GM19351 (cell line): Measurements from ENCODE around the gene METAP1D.

Experiments
- ATAC-seq: cut with Tn5 transposase; IDR thresholded peaks from one replicate; pipeline ENCODE4 v1.9.1; 2021; ENCODE audit warnings: mild to moderate bottlenecking, moderate library complexity; ENCODE audit not compliant: unreplicated experiment

The METAP1D gene

GRCh38 chr2:172090044-172090961 is 90.5 kb downstream of the METAP1D start:
- ATAC-seq, result no peak

DNA sequence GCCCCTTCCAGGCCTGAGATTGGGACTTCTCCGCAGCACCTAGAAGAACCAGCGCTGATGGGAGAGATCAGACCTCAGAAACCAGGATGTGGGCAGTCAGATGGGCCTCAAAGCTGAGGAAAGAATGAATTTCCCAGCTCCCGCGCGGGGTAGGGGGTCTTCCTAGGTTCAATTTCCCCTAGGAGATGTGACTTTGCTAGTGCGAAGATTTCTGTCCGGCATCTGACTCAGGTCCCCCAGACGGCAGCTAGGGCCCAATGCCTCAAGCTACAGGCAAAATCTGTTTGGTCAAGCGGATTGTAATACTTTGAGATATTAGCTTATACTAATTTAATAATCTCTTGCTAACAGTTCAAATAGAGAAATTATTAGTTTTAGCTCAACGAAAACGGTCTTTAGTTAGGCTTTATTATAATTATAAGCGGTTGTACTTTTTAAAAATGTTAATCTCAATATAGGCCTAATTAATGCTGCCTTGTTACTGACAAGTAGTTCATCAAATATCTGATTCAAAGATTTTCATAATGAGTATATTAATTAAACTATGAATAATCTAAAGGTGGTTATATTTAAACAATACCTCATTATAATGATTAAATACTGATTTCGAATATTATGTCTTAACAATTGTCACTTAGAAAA is 91.4 kb downstream of the METAP1D start:
- no peak for ATAC-seq

GRCh38 chr2:172091761-172092566 is 92.2 kb downstream of the METAP1D start:
- no peak for ATAC-seq

- no peak for ATAC-seq
These were observed 93.1 kb downstream of the METAP1D start for GRCh38 chr2:172092716-172093415.

DNA sequence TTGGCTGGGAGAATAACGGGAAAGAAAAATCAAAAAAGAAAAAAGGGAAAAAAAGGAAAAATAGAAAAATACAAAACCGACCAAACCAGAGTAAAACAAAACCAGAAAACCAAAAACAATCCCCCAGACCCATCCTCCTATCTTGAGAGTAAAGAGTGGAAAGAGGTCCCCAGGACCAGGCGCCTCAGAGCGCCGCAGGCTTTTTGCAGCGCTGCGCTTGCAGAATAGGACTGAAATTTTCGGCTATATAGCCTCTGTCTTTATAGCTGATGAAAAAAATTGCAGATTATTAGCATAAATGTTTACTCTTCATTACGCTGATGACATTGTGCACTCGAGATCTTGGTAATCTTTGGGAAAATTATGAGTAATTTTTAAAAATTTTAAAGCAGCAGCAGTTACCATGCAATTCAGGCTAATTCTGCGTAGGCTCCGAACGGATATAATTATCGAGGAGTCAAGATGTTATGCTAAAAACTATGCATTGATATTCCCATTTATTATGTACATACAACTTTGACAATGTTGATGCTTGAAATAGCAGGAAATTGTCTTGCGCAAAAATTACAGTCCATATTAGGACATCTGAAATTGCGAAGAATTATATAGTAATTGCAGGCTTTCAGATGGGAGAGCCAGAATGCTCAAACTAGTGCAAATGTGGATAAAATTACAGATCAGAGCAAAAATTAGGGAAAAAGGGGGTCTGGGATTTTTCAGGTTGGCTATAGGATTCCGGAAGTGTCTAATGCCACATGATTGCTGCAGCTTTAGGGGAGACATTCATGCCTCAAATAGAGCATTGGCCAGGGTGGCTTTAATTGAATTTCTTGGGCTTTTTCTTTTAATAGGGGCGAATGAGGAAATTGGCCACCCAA is 93.9 kb downstream of the METAP1D start:
- no peak for ATAC-seq

DNA sequence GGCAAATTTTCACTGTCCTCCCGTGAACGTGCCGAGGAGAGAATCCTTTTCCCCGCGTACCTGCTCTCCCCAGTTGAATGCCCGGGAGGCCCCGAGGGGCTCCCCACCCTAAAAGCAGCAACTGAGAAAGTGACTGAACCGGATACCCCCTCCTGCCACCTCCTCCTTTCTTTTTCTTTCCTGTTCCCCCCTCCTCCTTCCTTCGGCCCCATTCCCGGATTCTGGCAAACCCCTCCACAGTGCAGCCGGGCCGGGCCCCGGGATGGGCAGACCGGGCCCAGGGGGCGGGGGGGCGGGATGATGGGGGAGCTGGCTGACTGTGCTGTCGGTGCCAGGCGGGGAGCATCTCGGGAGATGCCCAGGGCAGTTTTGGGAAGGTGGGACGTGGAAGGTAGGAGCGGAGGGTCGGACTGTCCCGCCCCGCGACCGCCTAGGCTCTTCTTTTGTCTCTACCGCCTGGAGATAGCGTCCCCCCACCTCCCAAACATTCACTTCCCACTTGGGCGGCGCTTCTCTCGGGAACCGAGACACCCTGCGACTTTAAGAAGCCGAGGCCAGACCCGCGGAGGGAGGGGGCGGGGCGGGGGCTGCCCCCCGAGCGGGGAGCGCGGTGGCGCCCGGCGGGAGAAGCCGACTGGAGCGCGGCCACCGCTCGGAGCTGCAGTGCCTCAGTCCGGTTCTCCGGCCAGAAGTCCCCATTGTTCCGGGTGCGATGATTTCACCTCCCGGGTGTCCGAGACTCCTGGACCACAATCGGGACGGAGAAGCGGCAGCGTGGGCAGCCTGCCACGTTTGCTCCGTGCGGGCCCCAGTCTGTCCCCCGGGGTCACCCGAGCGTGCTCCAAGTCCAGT is 94.8 kb downstream of the METAP1D start:
- no peak for ATAC-seq

GRCh38 chr2:172095146-172095904 is 95.6 kb downstream of the METAP1D start:
- ATAC-seq, result no peak

DNA sequence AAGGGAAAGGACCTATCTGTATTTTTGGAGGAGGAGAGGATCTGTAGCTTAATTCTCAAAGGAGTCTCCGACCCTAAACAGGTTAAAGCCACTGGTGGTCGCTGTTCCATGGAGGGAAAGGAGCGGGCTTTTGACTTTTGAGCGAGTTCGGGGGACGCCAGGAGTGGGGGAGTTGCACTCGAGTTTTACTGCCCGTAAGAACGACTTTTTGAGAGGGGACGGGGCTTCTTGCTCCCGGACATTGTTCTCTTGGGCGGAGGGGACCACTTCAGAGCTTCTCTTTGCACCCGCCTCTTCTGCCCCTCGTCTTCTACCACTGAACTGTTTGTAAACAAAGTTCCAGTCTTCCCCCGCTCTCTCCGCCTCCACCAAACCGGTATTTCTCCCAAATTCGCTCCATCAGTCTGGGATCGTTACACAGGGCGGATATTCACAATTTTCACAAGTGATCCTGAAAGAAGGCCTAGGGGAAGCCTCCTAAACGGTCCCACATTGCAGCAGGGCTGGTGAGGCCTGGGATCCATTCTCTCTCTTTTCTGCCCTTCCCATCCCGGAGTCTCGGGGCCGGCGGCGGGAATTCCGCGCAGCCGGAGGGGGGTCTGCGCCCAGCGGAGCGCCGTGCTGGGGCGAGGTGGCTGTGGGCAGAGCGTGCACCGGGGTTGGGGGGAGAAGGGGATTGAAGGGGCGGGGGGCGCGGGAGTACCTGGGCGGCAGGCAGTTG is 96.3 kb downstream of the METAP1D start:
- no peak for ATAC-seq

GRCh38 chr2:172096626-172097547 is 97.1 kb downstream of the METAP1D start:
- no peak for ATAC-seq

DNA sequence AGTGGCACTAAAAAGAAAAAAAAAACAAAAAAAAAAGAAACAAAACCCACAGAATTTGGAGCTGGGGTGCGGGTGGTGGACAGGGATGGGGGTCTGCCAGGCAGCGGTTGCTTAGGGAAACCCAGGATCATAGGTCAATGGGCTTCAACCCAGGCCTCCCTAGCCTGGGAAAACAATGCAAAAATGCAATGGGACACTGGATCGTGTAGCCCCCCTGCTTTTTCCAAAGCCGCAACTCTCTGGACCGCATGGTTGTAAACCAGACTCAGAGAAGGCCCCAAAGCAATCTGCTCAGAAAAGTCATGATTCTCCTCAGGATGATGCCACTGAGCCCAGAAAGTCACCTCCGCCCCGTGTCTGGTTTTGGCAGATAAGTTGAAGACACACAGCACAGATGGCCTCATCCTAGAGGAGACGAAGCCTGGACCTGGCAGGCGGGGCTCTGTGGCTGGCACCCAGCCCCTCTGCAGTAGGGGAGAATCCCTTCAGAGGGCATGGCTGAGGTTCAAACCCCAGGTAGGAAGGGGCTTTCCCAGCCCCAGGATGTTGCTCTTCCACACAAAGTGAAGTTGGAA is 97.9 kb downstream of the METAP1D start:
- ATAC-seq, result no peak

- ATAC-seq, result no peak
These were observed 98.5 kb downstream of the METAP1D start for GRCh38 chr2:172098287-172098649.

DNA sequence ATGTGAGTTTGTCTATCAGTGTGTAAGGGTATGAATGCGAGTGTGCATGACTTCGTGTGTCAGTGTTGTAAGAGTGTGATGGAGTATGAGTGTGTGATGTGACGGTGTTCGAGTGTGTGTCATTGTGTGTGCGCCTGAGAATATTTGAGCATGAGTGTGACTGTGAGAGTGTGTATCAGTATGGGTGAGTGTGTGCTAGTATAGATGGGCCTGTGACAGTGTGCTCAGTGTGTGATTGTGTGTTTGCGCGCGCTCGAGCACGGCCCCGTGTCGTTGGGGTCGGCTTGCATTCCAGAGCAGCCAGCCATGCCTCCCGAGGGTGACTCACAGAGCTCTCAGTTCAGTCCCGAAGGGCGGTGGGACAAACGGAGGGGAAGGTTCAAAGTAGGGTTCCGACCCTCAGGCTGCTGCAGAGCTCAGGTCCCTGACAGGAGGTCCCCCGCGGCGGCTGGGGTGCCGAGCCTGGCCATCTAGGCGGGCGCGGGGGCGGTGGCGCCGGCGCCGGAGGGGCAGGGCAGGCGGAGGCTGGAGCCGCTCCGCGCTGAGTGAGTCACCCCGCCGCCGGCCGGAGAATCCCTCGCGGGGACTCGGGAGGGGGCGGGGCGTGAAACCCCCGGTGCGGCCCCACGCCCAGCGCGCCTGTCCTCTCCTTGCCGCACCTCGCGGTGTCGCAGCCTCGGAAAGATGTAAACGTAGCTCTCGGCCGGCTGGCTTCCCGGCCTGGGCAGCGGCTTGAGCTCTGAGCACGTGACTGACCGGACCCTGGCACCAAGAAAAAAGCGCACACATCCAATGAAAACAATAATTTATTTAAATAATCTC is 99.1 kb downstream of the METAP1D start:
- no peak for ATAC-seq

DNA sequence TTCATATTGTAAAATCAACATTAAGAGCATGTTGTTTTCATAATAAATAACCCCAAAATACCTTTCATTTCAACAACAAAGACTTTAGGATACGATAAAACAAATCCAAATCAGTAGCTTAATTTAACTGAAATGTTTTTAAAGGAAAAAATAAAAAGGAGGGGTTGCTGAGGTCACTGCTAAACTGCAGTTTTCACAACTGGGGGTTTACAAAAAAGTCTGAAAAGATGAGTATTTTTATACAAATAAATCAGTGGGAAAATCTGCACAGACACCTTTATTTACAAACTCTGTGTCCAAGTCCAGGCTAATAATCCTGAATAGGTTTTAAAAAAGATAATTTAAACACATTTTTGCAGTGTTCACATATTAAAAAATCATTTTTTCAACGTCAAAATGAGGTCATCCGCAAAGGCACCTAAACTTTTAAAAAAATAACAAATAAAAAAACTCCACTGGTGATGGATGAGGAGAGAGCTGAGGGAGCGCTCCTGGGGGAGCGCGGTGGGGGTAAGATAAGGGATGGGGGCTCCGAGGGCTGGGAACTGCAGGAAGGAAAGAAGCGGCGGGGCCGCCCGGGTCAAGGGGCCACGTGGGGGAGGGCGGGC is 99.8 kb downstream of the METAP1D start:
- no peak for ATAC-seq

- ATAC-seq, result no peak
These were observed 100.6 kb downstream of the METAP1D start for GRCh38 chr2:172100080-172100934.
